ENCODE data around the gene ARL4A. TPM values are rescaled to one million over a fixed set of nuclear protein-coding genes. Genes with fewer than 3 reads are reported as not detected.

Gene ARL4A
- total RNA-seq, 1 experiment from 2014 or later, result 39.4 TPM

GRCh38 chr7:12732428-12732827 lies 45.0 kb downstream of the ARL4A start:
- no peak overlapping the region for H3K18ac ChIP-seq (ENCODE audit: insufficient read length, low read depth, low read length)
- H3K27ac ChIP-seq (ENCODE audit: insufficient read length, low read depth, low read length), result no peak overlapping the region
- Mint-ChIP-seq H3K4me3 (no peak overlapping the region), H3K27ac (no peak overlapping the region; a peak in 1 of 7 replicates), H3K4me1 (peaks cover 30 to 34% of the 10 kb centered on the region in 2 experiments), H3K27me3 (ENCODE audit: low read depth) (no peaks in the 10 kb centered on the region), H3K9me3 (no peaks in the 10 kb centered on the region), H3K36me3 (ENCODE audit: insufficient read depth in 1 of 3, low read depth in 3 of 3) (no peaks in the 10 kb centered on the region)
- H3K9me3 ChIP-seq (ENCODE audit: control insufficient read depth, low read depth, low read length), result no peaks in the 10 kb centered on the region
- no peaks in the 10 kb centered on the region for H3K79me1 ChIP-seq (ENCODE audit: insufficient read depth, low read depth, low read length, poor library complexity, severe bottlenecking)
- H3K4me2 ChIP-seq (ENCODE audit: insufficient read depth, insufficient read length, low read length), result no peak overlapping the region
- H4K20me1 ChIP-seq (ENCODE audit: control insufficient read depth, insufficient read depth, insufficient read length), result no peaks in the 10 kb centered on the region
- no peak overlapping the region for H2AFZ ChIP-seq (ENCODE audit: low read length)
- H2BK15ac ChIP-seq (ENCODE audit: low read depth, low read length), result no peak overlapping the region
- H3K14ac ChIP-seq (ENCODE audit: insufficient read depth, low read length), result no peak overlapping the region
- no peak overlapping the region for H4K91ac ChIP-seq (ENCODE audit: insufficient read length, low read depth, low read length)
- H4K5ac ChIP-seq (ENCODE audit: insufficient read length, low read depth, low read length), result no peak overlapping the region
- H2BK5ac ChIP-seq (ENCODE audit: insufficient read length, low read length), result no peak overlapping the region
- H3K23me2 ChIP-seq (ENCODE audit: insufficient read length, low read depth, low read length, poor library complexity, severe bottlenecking), result no peaks in the 10 kb centered on the region
- no peak overlapping the region for H3K23ac ChIP-seq (ENCODE audit: insufficient read length, low read depth, low read length)
- H2BK120ac ChIP-seq (ENCODE audit: low read depth, low read length, poor library complexity, severe bottlenecking), result peak overlapping the region; percentile 6
- H3K4ac ChIP-seq (ENCODE audit: low read depth, low read length), result no peak overlapping the region
- no peak overlapping the region for H4K8ac ChIP-seq (replicated peaks; ENCODE audit: insufficient read length, low read depth, low read length)
- H3K79me2 ChIP-seq (ENCODE audit: insufficient read depth, low read length), result no peaks in the 10 kb centered on the region
- no peak overlapping the region for H3T11ph ChIP-seq (ENCODE audit: low read length)
- H3K56ac ChIP-seq (ENCODE audit: insufficient read length, low read depth, low read length), result no peak overlapping the region
- DNase-seq, result no peak
- H3K27me3 ChIP-seq (ENCODE audit: insufficient read depth, low read length), result no peaks in the 10 kb centered on the region
- H2BK20ac ChIP-seq (ENCODE audit: low read depth, low read length, poor library complexity, severe bottlenecking), result no peak overlapping the region
- no peak overlapping the region for H2AK5ac ChIP-seq (ENCODE audit: insufficient read length, low read length)
- no peaks in the 10 kb centered on the region; the same call in 1 of the 2 replicates for H3K4me1 ChIP-seq (ENCODE audit: insufficient read depth, low read length)
- TF ChIP-seq CTCF (conservative IDR thresholded peaks at IDR 0.05), result no peak
- no CpG with 5 or more reads among the region's 1 CpG for WGBS (ENCODE audit: extremely low coverage, insufficient read length, low lambda C conversion rate)
- no peak overlapping the region for H3K9ac ChIP-seq (ENCODE audit: extremely low read depth, insufficient read length, low read length)
- no peak overlapping the region for H2BK12ac ChIP-seq (ENCODE audit: insufficient read length, low read depth, low read length)

Measured in H9 (cell line).